PC-9 (cell line): Measurements from ENCODE around the gene ARF3. TPM values are rescaled to one million over a fixed set of nuclear protein-coding genes. Genes with fewer than 3 reads are reported as not detected.

ENCODE experiments used
- BruUV-seq: library from RNA; stranded (reverse); fragments of 400-500 nt; replicated peaks from 2 replicates; lab custom pipeline; 2021; lab: Mats Ljungman, UMichigan
- CTCF ChIA-PET: fragments of 300-600 bp; sonication (Branson Sonifier 250); formaldehyde crosslinking; loops from one replicate; lab custom pipeline; 2022; ENCODE audit warnings: antibody characterized with exemption; lab: Charles Lee
- POLR2A ChIA-PET: fragments of 300-600 bp; sonication (Branson Sonifier 250); formaldehyde crosslinking; loops from one replicate; lab custom pipeline; 2022; ENCODE audit warnings: antibody characterized with exemption; ENCODE audit not compliant: unreplicated experiment; lab: Charles Lee
- DNase-seq, 2 experiments: peaks; one replicate each; pipeline versions ENCODE4 v3.0.0 to v3.0.0-alpha.2; 2015 to 2022; ENCODE audit warnings: mixed read lengths in 1 of 2
- H2AFZ ChIP-seq: fragments of 200-600 bp; sonication (generic); 2 replicates; pipeline ENCODE4 v1.8.1; 2017; ENCODE audit warnings: antibody characterized with exemption
- H3F3A ChIP-seq: fragments of 200-600 bp; sonication (generic); 2 replicates; pipeline ENCODE4 v1.8.1; 2017; ENCODE audit warnings: antibody characterized with exemption, mild to moderate bottlenecking, low read depth; ENCODE audit not compliant: insufficient read depth
- H3K27ac ChIP-seq: fragments of 200-600 bp; sonication (generic); 2 replicates; pipeline ENCODE4 v1.6.1; 2016; ENCODE audit warnings: mixed run types
- H3K27me3 ChIP-seq: fragments of 200-600 bp; sonication (generic); 2 replicates; pipeline ENCODE4 v1.6.1; 2016; ENCODE audit warnings: low read depth, mixed run types; ENCODE audit not compliant: insufficient read depth
- H3K36me3 ChIP-seq: fragments of 200-600 bp; sonication (generic); 2 replicates; pipeline ENCODE4 v1.6.1; 2016; ENCODE audit warnings: low read depth, mixed run types
- H3K4me1 ChIP-seq: fragments of 200-600 bp; sonication (generic); replicated peaks from 2 replicates; pipeline ENCODE4 v1.6.1; 2016; ENCODE audit warnings: mixed run types; ENCODE audit not compliant: insufficient read depth
- H3K4me2 ChIP-seq: fragments of 200-600 bp; sonication (generic); 2 replicates; pipeline ENCODE4 v1.6.1; 2017; ENCODE audit warnings: mixed run types
- H3K4me3 ChIP-seq: fragments of 200-600 bp; sonication (generic); 2 replicates; pipeline ENCODE4 v1.6.1; 2016; ENCODE audit warnings: mixed run types
- H3K79me2 ChIP-seq: fragments of 200-600 bp; sonication (generic); 2 replicates; pipeline ENCODE4 v1.6.1; 2017; ENCODE audit warnings: low read depth, mixed run types
- H3K9me2 ChIP-seq: fragments of 200-600 bp; sonication (generic); 2 replicates; pipeline ENCODE4 v1.8.1; 2017; ENCODE audit warnings: mild to moderate bottlenecking; ENCODE audit not compliant: insufficient read depth
- H3K9me3 ChIP-seq: fragments of 200-600 bp; sonication (generic); 2 replicates; pipeline ENCODE4 v1.8.1; 2016; ENCODE audit warnings: low read depth; ENCODE audit not compliant: insufficient read depth
- H4K20me1 ChIP-seq: fragments of 200-600 bp; sonication (generic); 2 replicates; pipeline ENCODE4 v1.8.1; 2017; ENCODE audit not compliant: insufficient read depth
- CTCF ChIP-seq: fragments of 200-600 bp; sonication (generic); conservative IDR thresholded peaks from 2 replicates; pipeline ENCODE4 v1.6.1; 2017; ENCODE audit warnings: mixed run types, antibody characterized with exemption, mild to moderate bottlenecking, moderate library complexity
- EZH2 ChIP-seq: fragments of 200-600 bp; sonication (generic); IDR thresholded peaks from 2 replicates; pipeline ENCODE4 v1.8.0; 2017; ENCODE audit warnings: antibody characterized with exemption, low read depth
- intact Hi-C: fragments of 100-400 bp; cut with micrococcal nuclease; formaldehyde crosslinking; loops from one replicate; pipeline ENCODE4 v1.10.0; 2022; ENCODE audit not compliant: unreplicated experiment
- total RNA-seq: library from RNA; stranded (reverse); gene quantifications from 2 replicates; pipeline ENCODE4 v1.2.3, GENCODE V29; 2021

Gene ARF3
- total RNA-seq, 1 experiment from 2014 or later: 205 TPM

DNA sequence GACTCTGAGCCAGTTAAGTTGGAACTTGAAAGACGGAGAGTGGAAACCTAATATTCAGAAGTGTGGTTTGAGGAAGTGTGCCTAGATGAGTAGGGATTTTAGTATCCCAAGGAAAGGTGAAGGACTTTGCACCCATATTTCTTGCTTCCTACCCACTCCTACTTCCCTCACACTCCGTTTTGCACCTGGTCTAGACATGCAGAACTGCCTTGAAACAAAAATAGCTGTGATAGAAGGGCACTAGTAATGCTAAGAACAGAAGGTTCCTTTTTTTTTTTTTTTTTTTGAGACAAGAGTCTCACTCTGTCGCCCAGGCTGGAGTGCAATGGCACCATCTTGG is 732 bp upstream of the ARF3 start:
- peaks cover 24% of the 10 kb centered on the region for H3K4me1 ChIP-seq
- H3K9me3 ChIP-seq: no peaks in the 10 kb centered on the region
- no peak overlapping the region for H3K27ac ChIP-seq
- no peaks in the 10 kb centered on the region for H3K9me2 ChIP-seq
- peak overlapping the region; percentile 69 for H3K4me3 ChIP-seq
- H4K20me1 ChIP-seq: peaks cover 32% of the 10 kb centered on the region
- peaks cover 20% of the 10 kb centered on the region for H3K36me3 ChIP-seq
- H3K4me2 ChIP-seq: peak overlapping the region; percentile 92
- POLR2A ChIA-PET: interaction anchor here (0.6 to 1.0 kb wide), 2 partner anchors 56 to 101 kb away, joined by 4 to 21 read pairs; no protein-coding TSS in a partner anchor
- peak overlapping the region; percentile 92 for H2AFZ ChIP-seq
- intact Hi-C loops: no loop called here
- H3K27me3 ChIP-seq: no peaks in the 10 kb centered on the region
- CTCF ChIA-PET: interaction anchor here (0.7 to 1.4 kb wide), 2 partner anchors 19 to 30 kb away, joined by 6 to 11 read pairs; no protein-coding TSS in a partner anchor
- TF ChIP-seq EZH2: no peak
- TF ChIP-seq CTCF: no peak
- BruUV-seq: no TSS peak
- H3F3A ChIP-seq: peaks cover 23% of the 10 kb centered on the region; the same call in 1 of the 2 replicates
- no peak for DNase-seq
- peaks cover 41% of the 10 kb centered on the region for H3K79me2 ChIP-seq

DNA sequence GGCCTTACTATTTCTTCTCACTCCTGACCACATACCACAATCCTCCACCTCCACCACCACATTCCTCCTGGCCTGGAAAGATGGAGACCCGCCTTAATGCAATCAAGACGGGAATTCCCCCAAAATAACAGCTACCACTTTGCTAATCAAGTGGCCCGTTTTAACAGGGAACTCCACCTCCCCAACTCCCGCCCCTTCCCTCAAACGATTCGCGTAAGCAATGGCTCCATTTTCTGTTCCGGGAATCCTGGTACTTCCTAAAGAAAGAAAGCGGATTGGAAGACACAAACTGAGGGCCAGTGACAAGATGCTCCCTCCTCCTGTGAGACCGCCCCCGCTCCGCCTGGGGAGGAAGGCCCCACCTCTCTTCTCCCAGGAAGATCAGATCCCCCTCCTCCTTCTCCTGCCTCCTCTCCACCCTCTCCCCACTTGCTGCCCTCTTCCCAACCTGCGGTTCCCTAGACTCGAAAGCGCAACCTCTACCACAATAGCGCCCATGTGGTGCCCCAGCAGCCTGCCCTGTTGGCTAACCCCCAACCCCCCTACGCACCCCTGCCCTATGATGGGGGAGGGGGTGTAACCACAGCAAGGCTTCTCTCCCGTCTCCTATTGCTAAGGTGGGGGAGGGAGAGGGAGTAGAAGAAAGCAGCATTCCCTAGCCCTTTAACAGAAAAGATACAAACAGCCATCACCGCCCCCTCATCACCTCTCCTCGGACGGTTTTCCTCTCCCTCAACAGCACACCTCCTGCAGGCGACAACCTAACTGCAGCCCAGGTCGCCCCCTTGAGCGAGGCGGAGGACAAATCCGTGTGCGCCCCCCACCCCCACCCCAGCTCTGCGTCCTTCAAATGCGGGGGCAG is 777 bp downstream of the ARF3 start:
- Histone ChIP-seq H3K27ac (peak overlapping the region; percentile 48), H3K4me3 (peak overlapping the region; percentile 69), H3K27me3 (no peaks in the 10 kb centered on the region), H3F3A (peaks cover 25% of the 10 kb centered on the region; the same call in 1 of the 2 replicates), H3K4me2 (peak overlapping the region; percentile 92), H3K9me3 (no peaks in the 10 kb centered on the region), H2AFZ (peak overlapping the region; percentile 92), H3K79me2 (peaks cover 54% of the 10 kb centered on the region), H4K20me1 (peaks cover 44% of the 10 kb centered on the region), H3K36me3 (peaks cover 27% of the 10 kb centered on the region), H3K9me2 (no peaks in the 10 kb centered on the region), H3K4me1 (peaks cover 24% of the 10 kb centered on the region)
- DNase-seq: peak; percentile 87 to 91
- intact Hi-C loops: no loop called here
- ChIA-PET CTCF (interaction anchor here (0.6 to 1.4 kb wide), 3 partner anchors 8 to 934 kb away, joined by 3 to 6 read pairs (median 5); no protein-coding TSS in a partner anchor), POLR2A (interaction anchor here (0.6 to 1.0 kb wide), 2 partner anchors 15 to 57 kb away, joined by 4 to 8 read pairs; partner anchors contain the start of gene WNT10B)
- BruUV-seq: TSS peak; percentile 81
- TF ChIP-seq EZH2 (no peak), CTCF (no peak)

DNA sequence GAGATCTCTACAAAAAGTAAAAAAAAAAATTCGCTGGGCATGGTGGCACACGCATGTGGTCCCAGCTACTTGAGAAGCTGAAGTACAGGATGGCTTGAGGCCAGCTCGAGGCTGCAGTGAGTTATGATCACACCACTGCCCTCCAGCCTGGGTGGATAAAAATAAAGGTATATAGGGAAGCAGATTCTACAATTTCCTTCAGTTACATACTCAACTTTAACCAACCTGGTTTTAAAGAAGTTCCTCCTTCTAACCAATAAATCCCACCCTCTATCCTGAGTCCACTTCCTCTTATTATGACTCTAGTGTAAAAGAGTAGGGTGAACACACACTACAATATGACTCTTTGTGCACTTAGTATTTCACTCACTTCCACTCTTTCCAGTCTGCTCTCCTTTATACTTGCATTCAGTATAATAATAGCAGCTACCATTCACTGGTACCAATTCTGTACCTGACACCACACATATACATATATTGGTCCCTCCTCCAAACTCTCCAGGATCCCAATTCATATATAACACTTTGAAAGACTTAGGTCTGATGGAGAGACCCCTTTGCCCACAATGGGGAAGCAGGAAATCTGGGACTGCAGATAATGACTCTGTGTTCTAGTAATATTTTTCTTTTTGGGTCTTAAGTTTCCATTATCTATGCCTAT is 2.3 kb downstream of the ARF3 start:
- Histone ChIP-seq H3K27me3 (no peaks in the 10 kb centered on the region), H4K20me1 (peaks cover 57% of the 10 kb centered on the region), H3K79me2 (peaks cover 65% of the 10 kb centered on the region), H3K36me3 (peaks cover 27% of the 10 kb centered on the region), H3F3A (peaks cover 34% of the 10 kb centered on the region; the same call in 1 of the 2 replicates), H3K9me3 (no peaks in the 10 kb centered on the region), H3K27ac (no peak overlapping the region), H3K4me2 (peak overlapping the region; percentile 92), H2AFZ (no peak overlapping the region), H3K9me2 (no peaks in the 10 kb centered on the region), H3K4me3 (peak overlapping the region; percentile 69; the same call in 1 of the 2 replicates), H3K4me1 (peaks cover 24% of the 10 kb centered on the region)
- DNase-seq: no peak
- no TSS peak for BruUV-seq
- CTCF ChIA-PET: no interaction called here
- intact Hi-C loops: no loop called here
- POLR2A ChIA-PET: no interaction called here
- TF ChIP-seq CTCF (no peak), EZH2 (no peak)
